Loucy (cell line): ENCODE results near the gene MAN1B1.

Experiments
- H2AFZ ChIP-seq: fragments of 200-600 bp; sonication (generic); 2 replicates; pipeline ENCODE4 v1.6.0; 2016; ENCODE audit warnings: antibody characterized with exemption, mild to moderate bottlenecking, low read length, moderate library complexity
- H3F3A ChIP-seq: fragments of 200-600 bp; 2 replicates; pipeline ENCODE4 v1.6.0; 2016; ENCODE audit warnings: antibody characterized with exemption, low read depth, mild to moderate bottlenecking
- H3K27me3 ChIP-seq: fragments of 200-600 bp; sonication (generic); 2 replicates; pipeline ENCODE4 v1.6.1; 2014; ENCODE audit warnings: low read length, mild to moderate bottlenecking; ENCODE audit not compliant: insufficient read depth, poor library complexity, severe bottlenecking
- H3K36me3 ChIP-seq: fragments of 200-600 bp; sonication (generic); 2 replicates; pipeline ENCODE4 v1.6.1; 2016; ENCODE audit warnings: low read length; ENCODE audit not compliant: insufficient read depth
- H3K4me1 ChIP-seq: fragments of 200-600 bp; sonication (generic); 2 replicates; pipeline ENCODE4 v1.5.1; 2014; ENCODE audit warnings: low read length, mild to moderate bottlenecking; ENCODE audit not compliant: insufficient read depth, poor library complexity, severe bottlenecking
- H3K4me2 ChIP-seq: fragments of 200-600 bp; sonication (generic); 2 replicates; pipeline ENCODE4 v1.6.0; 2014; ENCODE audit warnings: antibody characterized with exemption, low read length, low read depth, mild to moderate bottlenecking; ENCODE audit not compliant: poor library complexity, severe bottlenecking
- H3K4me3 ChIP-seq: fragments of 200-600 bp; sonication (generic); 2 replicates; pipeline ENCODE4 v1.5.1; 2014; ENCODE audit warnings: low read length, mild to moderate bottlenecking, mixed read lengths; ENCODE audit not compliant: poor library complexity, severe bottlenecking
- H3K79me2 ChIP-seq: fragments of 200-600 bp; sonication (generic); 2 replicates; pipeline ENCODE4 v1.6.1; 2014; ENCODE audit warnings: low read length; ENCODE audit not compliant: insufficient read depth
- H3K9ac ChIP-seq: fragments of 200-600 bp; sonication (generic); 2 replicates; pipeline ENCODE4 v1.6.0; 2014; ENCODE audit warnings: mild to moderate bottlenecking, low read depth, low read length, moderate library complexity; ENCODE audit not compliant: poor library complexity, severe bottlenecking
- H3K9me2 ChIP-seq: fragments of 200-600 bp; sonication (generic); replicated peaks from 2 replicates; pipeline ENCODE4 v1.6.1; 2016; ENCODE audit warnings: low read depth, low read length, mixed read lengths
- H3K9me3 ChIP-seq: fragments of 200-600 bp; sonication (generic); 2 replicates; pipeline ENCODE4 v1.6.1; 2014; ENCODE audit warnings: mild to moderate bottlenecking, antibody characterized with exemption, low read length, low read depth; ENCODE audit not compliant: insufficient read depth
- H4K20me1 ChIP-seq: fragments of 200-600 bp; sonication (generic); 2 replicates; pipeline ENCODE4 v1.6.0; 2014; ENCODE audit warnings: antibody characterized with exemption, low read length, mild to moderate bottlenecking; ENCODE audit not compliant: insufficient read depth, poor library complexity, severe bottlenecking
- CTCF ChIP-seq: fragments of 200-600 bp; sonication (generic); conservative IDR thresholded peaks from 2 replicates; pipeline ENCODE4 v1.5.1; 2014; ENCODE audit warnings: mild to moderate bottlenecking, antibody characterized with exemption, low read length
- EZH2phosphoT487 ChIP-seq: fragments of 200-600 bp; IDR thresholded peaks from 2 replicates; pipeline ENCODE4 v1.6.1; 2018; ENCODE audit warnings: antibody characterized with exemption, mild to moderate bottlenecking, moderate library complexity, borderline replicate concordance

The MAN1B1 gene

GRCh38 chr9:137038916-137039315 is 47.9 kb upstream of the MAN1B1 start:
- TF ChIP-seq CTCF, result no peak
- TF ChIP-seq EZH2phosphoT487, result no peak
- H3F3A ChIP-seq, result 0 out of 2 replicates have a peak, but pooled peaks cover under 1% of the 10 kb centered on the region
- no peak overlapping the region for H3K4me2 ChIP-seq
- H3K9ac ChIP-seq, result no peak overlapping the region
- H2AFZ ChIP-seq, result no peak overlapping the region
- no peaks in the 10 kb centered on the region for H3K36me3 ChIP-seq
- H3K79me2 ChIP-seq, result peaks cover 7% of the 10 kb centered on the region; the same call in 1 of the 2 replicates
- peaks cover 14% of the 10 kb centered on the region for H3K4me1 ChIP-seq
- H3K4me3 ChIP-seq, result no peak overlapping the region
- H3K27me3 ChIP-seq, result no peaks in the 10 kb centered on the region
- no peaks in the 10 kb centered on the region for H3K9me2 ChIP-seq
- H3K9me3 ChIP-seq, result no peaks in the 10 kb centered on the region
- H4K20me1 ChIP-seq, result peaks cover 8% of the 10 kb centered on the region

- Histone ChIP-seq H3K9me2 (no peaks in the 10 kb centered on the region), H3K36me3 (no peaks in the 10 kb centered on the region), H3F3A (no peaks in the 10 kb centered on the region), H2AFZ (no peak overlapping the region), H3K4me3 (no peak overlapping the region), H3K4me2 (no peak overlapping the region), H3K9ac (no peak overlapping the region), H4K20me1 (peaks cover 17% of the 10 kb centered on the region), H3K27me3 (no peaks in the 10 kb centered on the region), H3K79me2 (peaks cover 14% of the 10 kb centered on the region; the same call in 1 of the 2 replicates), H3K9me3 (no peaks in the 10 kb centered on the region), H3K4me1 (peaks cover 18% of the 10 kb centered on the region)
- TF ChIP-seq EZH2phosphoT487 (no peak), CTCF (no peak)
Observed at GRCh38 chr9:137039611-137040366, 47.0 kb upstream of the MAN1B1 start.

- Histone ChIP-seq H3K79me2 (peaks cover 21% of the 10 kb centered on the region; the same call in 1 of the 2 replicates), H3K4me3 (no peak overlapping the region), H3K4me2 (no peak overlapping the region), H3K9ac (no peak overlapping the region), H3K27me3 (no peaks in the 10 kb centered on the region), H2AFZ (no peak overlapping the region), H3K9me3 (no peaks in the 10 kb centered on the region), H3F3A (no peaks in the 10 kb centered on the region), H3K4me1 (peaks cover 19% of the 10 kb centered on the region), H4K20me1 (peaks cover 23% of the 10 kb centered on the region), H3K9me2 (no peaks in the 10 kb centered on the region), H3K36me3 (no peaks in the 10 kb centered on the region)
- no peak for TF ChIP-seq EZH2phosphoT487
- TF ChIP-seq CTCF, result no peak
Observed at GRCh38 chr9:137040568-137040967, 46.2 kb upstream of the MAN1B1 start.
